Esophagus squamous epithelium (tissue), 5 donors: ENCODE measurements around the gene DNM2. TPM values are rescaled to one million over a fixed set of nuclear protein-coding genes. Genes with fewer than 3 reads are reported as not detected.

Experiments used
- DNase-seq: peaks from one replicate; lab custom pipeline; 2025; lab: John Stamatoyannopoulos, UW
- H3K27ac ChIP-seq, 4 donors: fragments of 200-600 bp; sonication (generic); one replicate each; pipeline ENCODE4 v1.5.1; 2016 to 2019; ENCODE audit warnings: mild to moderate bottlenecking in 1 of 4
- H3K27me3 ChIP-seq, 4 donors: fragments of 200-600 bp; sonication (generic); 1 replicate in 3 of 4; 2 replicates in 1 of 4; pipeline versions ENCODE4 v1.5.1 to v1.6.0; 2017 to 2021; ENCODE audit warnings: antibody characterized with exemption in 1 of 4
- H3K36me3 ChIP-seq, 3 donors: fragments of 200-600 bp; sonication (generic); one replicate each; pipeline ENCODE4 v1.5.1; 2016 to 2019
- H3K4me1 ChIP-seq, 3 donors: fragments of 200-600 bp; sonication (generic); one replicate each; pipeline ENCODE4 v1.5.1; 2017 to 2019
- H3K4me3 ChIP-seq, 4 donors: fragments of 200-600 bp; sonication (generic); 1 replicate in 3 of 4; 2 replicates in 1 of 4; pipeline ENCODE4 v1.5.1; 2016 to 2019; ENCODE audit warnings: mild to moderate bottlenecking in 2 of 4, moderate library complexity in 1 of 4
- H3K9me3 ChIP-seq, 3 donors: fragments of 200-600 bp; sonication (generic); one replicate each; pipeline ENCODE4 v1.5.1; 2016 to 2019
- CTCF ChIP-seq, 6 experiments: fragments of 450-650 bp in 4 of 6; fragments of 200-600 bp in 2 of 6; sonication (generic) in 2 of 6; IDR thresholded peaks; one replicate each; pipeline ENCODE4 v1.5.1; 2016 to 2019; ENCODE audit warnings: antibody characterized with exemption in 6 of 6, mild to moderate bottlenecking in 4 of 6, moderate library complexity in 4 of 6
- POLR2A ChIP-seq, 4 donors: fragments of 450-650 bp; IDR thresholded peaks; one replicate each; pipeline ENCODE4 v1.6.1; 2017; ENCODE audit warnings: antibody characterized with exemption in 4 of 4, mild to moderate bottlenecking in 4 of 4, moderate library complexity in 3 of 4
- WGBS, 2 donors: methylation state at CpG; one replicate each; pipeline ENCODE4 v1.1.5; 2018; 5-methylcytosine and 5-hydroxymethylcytosine counted together
- intact Hi-C: fragments of 100-400 bp; cut with DNase I; formaldehyde crosslinking; loops from one replicate; pipeline ENCODE4 v1.15.0; 2022
- total RNA-seq, 4 donors: library from RNA; depleted of rRNA; stranded (reverse); fragments of >200 nt; gene quantifications; one replicate each; pipeline ENCODE4 v1.1.0, GENCODE V29; 2016
- donor health status: DM: yes; HTN: yes; CAD: no.

The DNM2 gene
- total RNA-seq, 4 donors from 2014 or later, result 79.9 to 138 (median 102) TPM

GRCh38 chr19:10796653-10797052 lies 78.8 kb downstream of the DNM2 start:
- WGBS, 2 donors, result 91 to 93% methylated on average over 3 to 4 of the region's 19 CpGs
- Histone ChIP-seq H3K4me3 (no peak overlapping the region), H3K27ac (no peak overlapping the region), H3K36me3 (peaks cover 28 to 100% (median 45%) of the 10 kb centered on the region in 3 donors), H3K9me3 (no peaks in the 10 kb centered on the region), H3K27me3 (no peaks in the 10 kb centered on the region), H3K4me1 (no peaks in the 10 kb centered on the region)
- intact Hi-C loops, result no loop called here
- TF ChIP-seq POLR2A (IDR thresholded peaks at IDR 0.05) (no peak), CTCF (IDR thresholded peaks at IDR 0.05) (no peak)
- no peak for DNase-seq

GRCh38 chr19:10797078-10797477 lies 79.2 kb downstream of the DNM2 start:
- H3K9me3 ChIP-seq, result no peaks in the 10 kb centered on the region
- H3K4me1 ChIP-seq, result no peaks in the 10 kb centered on the region
- 84 to 89% methylated on average over 9 to 14 of the region's 14 CpGs for WGBS, 2 donors
- H3K27me3 ChIP-seq, result no peaks in the 10 kb centered on the region
- intact Hi-C loops, result no loop called here
- no peak for DNase-seq
- H3K4me3 ChIP-seq, result no peak overlapping the region
- H3K36me3 ChIP-seq, result peaks cover 32 to 100% (median 49%) of the 10 kb centered on the region in 3 donors
- H3K27ac ChIP-seq, result no peak overlapping the region
- TF ChIP-seq CTCF (IDR thresholded peaks at IDR 0.05) (no peak), POLR2A (IDR thresholded peaks at IDR 0.05) (no peak)

GRCh38 chr19:10797541-10798256 lies 79.8 kb downstream of the DNM2 start:
- no peak for DNase-seq
- H3K27me3 ChIP-seq, result no peaks in the 10 kb centered on the region
- WGBS, 2 donors, result 66 to 91% methylated on average over 3 to 16 of the region's 19 CpGs
- H3K27ac ChIP-seq, result peak overlapping the region in 2 of 4 donors; percentile 9 to 52
- intact Hi-C loops, result no loop called here
- no peaks in the 10 kb centered on the region for H3K9me3 ChIP-seq
- peaks cover 38 to 100% (median 55%) of the 10 kb centered on the region in 3 donors for H3K36me3 ChIP-seq
- TF ChIP-seq POLR2A (IDR thresholded peaks at IDR 0.05) (no peak), CTCF (IDR thresholded peaks at IDR 0.05) (no peak)
- no peak overlapping the region for H3K4me3 ChIP-seq
- H3K4me1 ChIP-seq, result no peaks in the 10 kb centered on the region

GRCh38 chr19:10800488-10800887 lies 82.6 kb downstream of the DNM2 start:
- 69 to 74% methylated on average over 3 to 6 of the region's 9 CpGs for WGBS, 2 donors
- TF ChIP-seq CTCF (IDR thresholded peaks at IDR 0.05), result no peak
- TF ChIP-seq POLR2A (IDR thresholded peaks at IDR 0.05), result no peak
- Histone ChIP-seq H3K27me3 (no peaks in the 10 kb centered on the region), H3K27ac (no peak overlapping the region), H3K4me3 (no peak overlapping the region), H3K36me3 (peaks cover 45 to 100% (median 63%) of the 10 kb centered on the region in 3 donors), H3K4me1 (no peaks in the 10 kb centered on the region), H3K9me3 (no peaks in the 10 kb centered on the region)
- no peak for DNase-seq
- intact Hi-C loops, result loop anchor here (10.0 kb wide), 1 partner anchor 86 kb away; the partner anchor contains the start of gene DNM2

- 92 to 93% methylated on average over 2 to 5 of the region's 5 CpGs for WGBS, 2 donors
- TF ChIP-seq CTCF (IDR thresholded peaks at IDR 0.05) (no peak), POLR2A (IDR thresholded peaks at IDR 0.05) (no peak)
- Histone ChIP-seq H3K27ac (no peak overlapping the region), H3K27me3 (no peaks in the 10 kb centered on the region), H3K36me3 (peaks cover 27 to 100% (median 53%) of the 10 kb centered on the region in 3 donors), H3K9me3 (no peaks in the 10 kb centered on the region), H3K4me1 (no peaks in the 10 kb centered on the region), H3K4me3 (no peak overlapping the region)
- intact Hi-C loops, result loop anchor here (10.0 kb wide), 1 partner anchor 88 kb away; the partner anchor contains the start of gene DNM2
- DNase-seq, result no peak
Observed at GRCh38 chr19:10802479-10802878, 84.6 kb downstream of the DNM2 start.
